ENCODE results near the gene TMEM51.

The TMEM51 gene

DNA sequence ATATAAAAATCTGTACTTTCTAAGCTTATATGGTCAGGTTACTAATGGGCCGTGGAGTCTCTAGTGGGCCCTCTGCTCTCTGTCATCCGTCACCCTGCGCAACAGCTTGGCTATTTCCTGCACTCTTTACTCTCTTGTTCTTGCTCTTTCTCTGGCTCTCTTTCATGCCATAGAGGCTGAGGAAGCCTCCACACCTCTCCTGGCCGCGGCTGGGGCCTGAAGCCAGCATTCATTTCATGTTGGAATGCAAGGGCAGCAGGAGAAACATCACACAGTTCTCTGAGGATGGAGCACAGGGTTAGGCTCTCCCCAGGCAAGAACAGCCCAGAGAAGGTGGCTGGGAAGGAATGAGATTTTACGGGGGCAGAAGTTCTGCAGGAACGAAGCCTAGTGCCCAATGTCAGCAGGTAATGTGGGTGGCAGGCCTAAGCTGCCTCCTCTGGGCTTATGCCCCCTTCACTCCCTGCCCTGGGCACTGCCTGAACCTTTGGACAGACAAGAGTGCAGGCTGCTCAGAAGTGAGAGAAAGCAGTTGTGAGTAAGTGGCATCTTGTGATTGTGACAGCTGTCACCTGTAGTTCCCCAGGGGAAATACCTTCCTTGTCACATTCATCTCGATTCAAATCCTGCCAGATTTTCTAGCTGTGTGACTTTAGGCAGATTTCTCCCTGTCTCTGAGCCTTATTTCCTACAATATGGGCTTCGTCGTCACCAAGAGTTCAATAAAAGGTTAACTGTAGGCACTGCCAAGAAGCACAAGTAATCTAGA, 89.9 kb downstream of the TMEM51 start:
- TF ChIP-seq, protein P1, sequence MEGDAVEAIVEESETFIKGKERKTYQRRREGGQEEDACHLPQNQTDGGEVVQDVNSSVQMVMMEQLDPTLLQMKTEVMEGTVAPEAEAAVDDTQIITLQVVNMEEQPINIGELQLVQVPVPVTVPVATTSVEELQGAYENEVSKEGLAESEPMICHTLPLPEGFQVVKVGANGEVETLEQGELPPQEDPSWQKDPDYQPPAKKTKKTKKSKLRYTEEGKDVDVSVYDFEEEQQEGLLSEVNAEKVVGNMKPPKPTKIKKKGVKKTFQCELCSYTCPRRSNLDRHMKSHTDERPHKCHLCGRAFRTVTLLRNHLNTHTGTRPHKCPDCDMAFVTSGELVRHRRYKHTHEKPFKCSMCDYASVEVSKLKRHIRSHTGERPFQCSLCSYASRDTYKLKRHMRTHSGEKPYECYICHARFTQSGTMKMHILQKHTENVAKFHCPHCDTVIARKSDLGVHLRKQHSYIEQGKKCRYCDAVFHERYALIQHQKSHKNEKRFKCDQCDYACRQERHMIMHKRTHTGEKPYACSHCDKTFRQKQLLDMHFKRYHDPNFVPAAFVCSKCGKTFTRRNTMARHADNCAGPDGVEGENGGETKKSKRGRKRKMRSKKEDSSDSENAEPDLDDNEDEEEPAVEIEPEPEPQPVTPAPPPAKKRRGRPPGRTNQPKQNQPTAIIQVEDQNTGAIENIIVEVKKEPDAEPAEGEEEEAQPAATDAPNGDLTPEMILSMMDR (conservative IDR thresholded peaks at IDR 0.05; ENCODE audit: low read length): no peak
- H3K4me3 ChIP-seq (ENCODE audit: low read length): no peak overlapping the region
- no peak for DNase-seq (ENCODE audit: low read depth)

DNA sequence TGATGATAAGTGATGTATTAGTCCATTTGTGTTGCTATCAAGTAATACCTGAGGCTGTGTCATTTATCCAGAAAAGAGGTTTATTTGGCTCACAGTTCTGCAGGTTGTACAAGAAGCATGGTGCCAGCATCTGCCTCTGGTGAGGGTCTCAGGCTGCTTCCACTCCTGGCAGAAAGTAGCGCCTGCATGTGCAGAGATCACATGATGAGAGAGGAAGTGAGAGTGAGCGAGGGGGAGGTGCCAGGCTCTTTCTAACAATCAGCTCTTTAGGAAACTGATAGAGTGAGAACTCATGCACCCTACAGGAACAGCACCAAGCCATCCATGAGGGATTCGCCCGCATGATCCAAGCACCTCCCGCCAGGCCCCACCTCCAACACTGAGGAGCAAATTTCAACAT, 91.3 kb downstream of the TMEM51 start:
- no peak overlapping the region for H3K4me3 ChIP-seq (ENCODE audit: low read length)
- TF ChIP-seq, protein P1 (conservative IDR thresholded peaks at IDR 0.05; ENCODE audit: low read length): no peak
- no peak for DNase-seq (ENCODE audit: low read depth)

DNA sequence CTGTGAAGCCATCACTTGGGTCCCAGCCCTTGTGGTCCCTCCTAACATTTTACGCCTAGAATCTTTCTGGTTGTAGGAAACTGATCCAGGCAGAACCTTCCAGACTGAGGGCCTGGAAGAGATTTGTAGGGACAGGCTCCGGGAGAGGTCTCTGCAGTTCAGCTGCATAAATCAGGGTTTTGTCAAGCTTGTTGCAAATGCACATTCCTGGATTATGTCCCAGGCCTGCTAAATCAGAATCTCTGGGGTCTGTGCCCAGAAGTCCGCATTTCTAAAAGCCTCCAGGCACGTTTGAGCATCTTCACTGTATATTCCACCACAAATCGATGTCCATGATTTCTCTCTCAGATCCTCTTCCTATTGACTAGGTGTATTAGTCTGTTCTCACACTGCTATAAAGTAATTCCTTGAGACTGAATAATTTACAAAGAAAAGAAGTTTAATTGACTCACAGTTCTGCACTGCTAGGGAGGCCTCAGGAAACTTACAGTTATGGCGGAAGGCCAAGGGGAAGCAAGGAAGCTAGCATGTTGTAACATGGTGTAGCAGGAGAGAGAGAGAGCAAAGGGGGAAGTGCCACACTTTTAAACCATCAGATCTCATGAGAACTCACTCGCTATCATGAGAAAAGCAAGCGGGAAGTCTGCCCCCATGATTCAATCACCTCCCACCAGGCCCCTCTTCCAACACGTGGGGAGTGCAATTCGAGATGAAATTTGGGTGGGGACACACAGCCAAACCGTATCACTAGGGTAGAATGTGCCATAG, 92.2 kb downstream of the TMEM51 start:
- DNase-seq (ENCODE audit: low read depth): peak; percentile 76
- H3K4me3 ChIP-seq (ENCODE audit: low read length): no peak overlapping the region
- TF ChIP-seq, protein P1 (conservative IDR thresholded peaks at IDR 0.05; ENCODE audit: low read length): no peak

DNA sequence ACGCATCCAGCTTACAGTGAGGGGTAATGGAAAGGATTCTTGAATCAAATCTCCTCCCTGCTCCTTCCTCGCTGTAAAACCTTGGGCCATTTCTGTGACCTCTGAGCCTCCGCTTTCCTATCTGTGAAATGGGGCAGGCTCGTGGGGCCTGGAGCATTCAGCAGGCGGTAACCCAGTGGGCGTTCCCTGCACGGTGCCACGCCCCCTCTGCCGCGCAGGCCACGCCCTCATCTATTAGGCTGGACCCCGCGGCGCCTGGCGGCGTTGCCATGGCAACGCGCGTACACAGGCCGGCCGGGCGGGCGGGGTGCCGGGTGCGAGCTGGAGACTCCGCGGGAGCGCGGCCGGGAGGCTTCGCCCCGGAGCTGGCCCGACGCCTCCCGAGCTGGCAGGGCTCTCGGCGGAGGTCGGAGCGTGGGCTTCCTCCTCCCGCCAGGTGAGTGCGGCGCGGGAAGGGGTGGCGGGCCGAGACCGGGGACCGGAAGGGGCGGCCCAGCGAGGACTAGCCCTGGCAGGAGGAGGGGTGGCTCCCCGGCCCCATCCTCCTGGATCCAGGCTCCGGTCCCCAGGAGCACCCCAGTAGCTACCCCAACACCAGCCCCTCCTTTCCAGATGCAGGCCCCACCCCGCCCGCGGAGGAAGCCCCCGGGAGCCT, 93.5 kb downstream of the TMEM51 start, which contains the start of gene FHAD1:
Gene FHAD1 (plus strand): TSS at position 264 of the 655 bp plus-strand sequence. CDS start 4,562 bp downstream, outside the sequence.
- peak; percentile 27 for DNase-seq (ENCODE audit: low read depth)
- peak within 1 kb of the TSS; percentile 34 for H3K4me3 ChIP-seq (ENCODE audit: low read length)

DNA sequence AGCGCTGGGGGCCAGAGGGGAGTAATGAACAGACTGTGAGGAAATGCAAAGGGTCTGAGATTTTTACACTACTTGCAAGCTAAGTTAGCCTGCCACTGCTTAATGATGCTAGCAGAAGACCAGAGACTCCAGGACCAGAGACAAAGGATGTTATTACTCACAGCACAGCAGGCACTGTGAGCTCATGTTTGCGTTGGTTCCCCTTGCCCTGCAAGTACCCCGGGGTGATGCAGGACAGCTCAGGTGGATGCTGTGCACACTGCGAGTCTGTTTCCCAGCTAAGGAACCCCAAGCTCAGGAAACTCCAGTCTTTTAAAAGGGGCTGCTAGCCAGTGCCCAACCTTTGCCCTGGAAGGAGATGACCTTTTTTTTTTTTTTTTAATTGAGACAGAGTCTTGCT, 94.7 kb downstream of the TMEM51 start:
- H3K4me3 ChIP-seq (ENCODE audit: low read length): no peak overlapping the region
- TF ChIP-seq, protein P1 (conservative IDR thresholded peaks at IDR 0.05; ENCODE audit: low read length): no peak
- DNase-seq (ENCODE audit: low read depth): no peak

More for the DNA sequence above, 93.5 kb downstream of the TMEM51 start, which contains the start of gene FHAD1:
- TF ChIP-seq, protein P1 (conservative IDR thresholded peaks at IDR 0.05; ENCODE audit: low read length): no peak

DNA sequence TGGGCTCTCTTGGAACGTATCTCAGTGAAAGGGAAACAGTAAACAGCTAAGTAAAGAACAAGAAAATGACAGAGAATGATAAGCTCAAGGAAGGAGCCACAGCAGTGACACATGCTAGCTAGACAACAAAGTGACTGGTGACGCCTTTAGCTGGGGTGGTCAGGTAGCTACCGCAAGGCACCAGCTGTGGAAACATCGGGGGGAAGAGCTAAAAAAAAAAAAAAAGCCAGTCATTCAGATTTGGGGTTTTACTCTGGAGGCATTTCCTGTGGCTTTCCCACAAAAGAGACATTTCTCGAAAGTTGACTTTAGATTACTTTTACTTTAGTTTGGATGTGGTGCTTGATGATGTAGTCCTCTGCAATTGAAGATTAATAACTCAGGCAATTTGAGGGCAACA, 95.5 kb downstream of the TMEM51 start:
- TF ChIP-seq, protein P1 (conservative IDR thresholded peaks at IDR 0.05; ENCODE audit: low read length): no peak
- no peak for DNase-seq (ENCODE audit: low read depth)
- no peak overlapping the region for H3K4me3 ChIP-seq (ENCODE audit: low read length)
